Endothelial cell (in vitro differentiated cells): ENCODE data around the gene CHMP6. TPM values are rescaled to one million over a fixed set of nuclear protein-coding genes. Genes with fewer than 3 reads are reported as not detected.

Experiments
- DNase-seq: peaks from one replicate; pipeline ENCODE4 v3.0.0; 2021; ENCODE audit warnings: low spot score
- H3K27ac Mint-ChIP-seq: one replicate; pipeline ENCODE4 v1.8.0; 2021; ENCODE audit warnings: mixed read lengths, inconsistent platforms; ENCODE audit not compliant: unreplicated experiment
- H3K27me3 Mint-ChIP-seq: one replicate; pipeline ENCODE4 v1.8.0; 2021; ENCODE audit warnings: mild to moderate bottlenecking, moderate library complexity, mixed read lengths, inconsistent platforms; ENCODE audit not compliant: unreplicated experiment
- H3K36me3 Mint-ChIP-seq: one replicate; pipeline ENCODE4 v1.8.0; 2021; ENCODE audit warnings: mild to moderate bottlenecking, low read depth, mixed read lengths, inconsistent platforms; ENCODE audit not compliant: unreplicated experiment
- H3K4me1 Mint-ChIP-seq: one replicate; pipeline ENCODE4 v1.8.0; 2021; ENCODE audit warnings: mild to moderate bottlenecking, mixed read lengths, inconsistent platforms; ENCODE audit not compliant: unreplicated experiment
- H3K4me3 Mint-ChIP-seq: one replicate; pipeline ENCODE4 v1.8.0; 2021; ENCODE audit warnings: mild to moderate bottlenecking, mixed read lengths, inconsistent platforms; ENCODE audit not compliant: unreplicated experiment
- H3K9me3 Mint-ChIP-seq: one replicate; pipeline ENCODE4 v1.8.0; 2021; ENCODE audit warnings: mixed read lengths, inconsistent platforms; ENCODE audit not compliant: unreplicated experiment
- total RNA-seq: library from RNA; stranded (reverse); fragmentation: NEBNext Ultra II Directional; extraction: Animal tissue kit (Norgen Biotek cat#: 25700); gene quantifications from one replicate; pipeline ENCODE4 v1.2.1, GENCODE V29; 2021; ENCODE audit not compliant: unreplicated experiment
- TF ChIP-seq, protein P1 (sequence below): fragments of 200-600 bp; sonication (generic); IDR thresholded peaks from one replicate; pipeline ENCODE4 v1.5.0; 2021; ENCODE audit warnings: antibody characterized with exemption; ENCODE audit not compliant: unreplicated experiment

Gene CHMP6
- total RNA-seq, 1 donor from 2014 or later: 34.3 TPM

DNA sequence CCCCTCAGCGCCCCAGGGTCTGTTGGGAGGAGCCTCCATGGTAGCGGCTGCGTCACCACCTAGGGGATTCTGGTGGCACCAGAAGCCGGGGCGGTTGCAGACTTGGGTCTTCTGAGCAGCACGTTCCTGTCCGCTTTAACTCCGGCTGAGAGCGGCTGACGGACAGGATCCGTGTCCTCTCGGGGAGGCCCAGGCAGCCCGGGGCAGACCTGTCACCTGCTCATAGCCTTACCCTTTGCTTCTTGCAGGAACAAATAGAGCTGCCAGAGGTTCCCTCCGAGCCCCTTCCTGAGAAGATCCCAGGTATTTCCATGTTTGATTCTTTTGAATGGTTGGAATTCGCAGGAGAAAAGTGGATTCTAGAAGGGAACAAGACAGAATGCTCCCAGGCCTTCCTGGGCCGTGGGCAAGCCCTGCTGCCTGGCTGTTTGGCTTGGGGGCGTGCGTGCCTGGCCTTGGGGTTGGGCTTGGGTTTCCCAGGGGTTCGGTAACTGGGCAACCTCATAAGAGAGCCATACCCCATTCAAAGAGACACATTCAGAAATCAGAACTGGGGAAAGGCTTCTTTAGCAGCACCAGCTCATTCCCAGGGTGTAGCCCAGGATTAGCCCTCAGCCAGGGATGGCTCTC lies 6.6 kb downstream of the CHMP6 start:
- TF ChIP-seq, protein P1, sequence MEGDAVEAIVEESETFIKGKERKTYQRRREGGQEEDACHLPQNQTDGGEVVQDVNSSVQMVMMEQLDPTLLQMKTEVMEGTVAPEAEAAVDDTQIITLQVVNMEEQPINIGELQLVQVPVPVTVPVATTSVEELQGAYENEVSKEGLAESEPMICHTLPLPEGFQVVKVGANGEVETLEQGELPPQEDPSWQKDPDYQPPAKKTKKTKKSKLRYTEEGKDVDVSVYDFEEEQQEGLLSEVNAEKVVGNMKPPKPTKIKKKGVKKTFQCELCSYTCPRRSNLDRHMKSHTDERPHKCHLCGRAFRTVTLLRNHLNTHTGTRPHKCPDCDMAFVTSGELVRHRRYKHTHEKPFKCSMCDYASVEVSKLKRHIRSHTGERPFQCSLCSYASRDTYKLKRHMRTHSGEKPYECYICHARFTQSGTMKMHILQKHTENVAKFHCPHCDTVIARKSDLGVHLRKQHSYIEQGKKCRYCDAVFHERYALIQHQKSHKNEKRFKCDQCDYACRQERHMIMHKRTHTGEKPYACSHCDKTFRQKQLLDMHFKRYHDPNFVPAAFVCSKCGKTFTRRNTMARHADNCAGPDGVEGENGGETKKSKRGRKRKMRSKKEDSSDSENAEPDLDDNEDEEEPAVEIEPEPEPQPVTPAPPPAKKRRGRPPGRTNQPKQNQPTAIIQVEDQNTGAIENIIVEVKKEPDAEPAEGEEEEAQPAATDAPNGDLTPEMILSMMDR: no peak
- peaks cover 17% of the 10 kb centered on the region for H3K27me3 Mint-ChIP-seq
- peaks cover under 1% of the 10 kb centered on the region for H3K4me1 Mint-ChIP-seq
- H3K36me3 Mint-ChIP-seq: peaks cover 20% of the 10 kb centered on the region
- no peak for DNase-seq
- no peaks in the 10 kb centered on the region for H3K9me3 Mint-ChIP-seq
- no peak overlapping the region for H3K27ac Mint-ChIP-seq
- no peak overlapping the region for H3K4me3 Mint-ChIP-seq

DNA sequence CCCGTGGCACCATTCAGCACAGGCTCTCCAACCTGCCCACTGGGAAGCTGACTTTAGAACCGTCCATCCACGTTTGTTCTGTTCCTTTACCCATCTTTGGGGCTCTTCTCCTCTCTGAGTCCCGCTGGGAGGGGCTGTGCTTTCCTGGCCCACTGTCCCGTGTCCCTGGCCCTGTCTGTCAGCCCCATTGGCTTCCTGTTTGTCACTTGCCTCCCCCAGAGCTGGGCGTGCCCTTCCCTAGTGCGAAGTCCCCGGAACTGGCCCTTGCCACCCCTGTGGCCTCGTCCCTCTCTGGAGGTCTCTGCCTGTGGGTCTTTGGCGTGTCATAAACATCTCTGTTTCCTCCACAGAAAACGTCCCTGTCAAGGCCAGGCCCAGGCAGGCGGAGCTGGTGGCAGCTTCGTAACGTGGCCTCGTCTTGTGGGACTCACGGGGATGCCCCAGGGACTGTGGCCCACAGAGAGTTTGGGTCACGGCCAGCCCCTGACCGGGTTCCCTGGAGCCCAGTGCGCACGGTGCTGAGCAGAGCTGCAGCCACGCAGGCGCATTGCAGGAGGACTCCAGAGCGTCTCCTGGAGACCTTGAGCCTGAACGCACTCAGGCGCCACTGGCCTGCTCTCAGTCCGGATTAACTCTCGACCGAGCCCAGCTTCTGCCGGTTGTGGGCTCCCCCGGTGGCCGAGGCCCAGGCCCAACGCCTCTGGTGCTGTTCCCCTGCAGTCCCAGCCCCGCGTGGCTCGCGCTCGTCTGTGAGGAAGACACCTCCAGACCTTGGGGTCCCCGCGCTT lies 7.3 kb downstream of the CHMP6 start:
- H3K36me3 Mint-ChIP-seq: peaks cover 20% of the 10 kb centered on the region
- no peaks in the 10 kb centered on the region for H3K9me3 Mint-ChIP-seq
- no peak overlapping the region for H3K27ac Mint-ChIP-seq
- TF ChIP-seq, protein P1: no peak
- H3K4me1 Mint-ChIP-seq: peaks cover 2% of the 10 kb centered on the region
- peak overlapping the region; percentile 11 for H3K4me3 Mint-ChIP-seq
- peaks cover 20% of the 10 kb centered on the region for H3K27me3 Mint-ChIP-seq
- DNase-seq: no peak

DNA sequence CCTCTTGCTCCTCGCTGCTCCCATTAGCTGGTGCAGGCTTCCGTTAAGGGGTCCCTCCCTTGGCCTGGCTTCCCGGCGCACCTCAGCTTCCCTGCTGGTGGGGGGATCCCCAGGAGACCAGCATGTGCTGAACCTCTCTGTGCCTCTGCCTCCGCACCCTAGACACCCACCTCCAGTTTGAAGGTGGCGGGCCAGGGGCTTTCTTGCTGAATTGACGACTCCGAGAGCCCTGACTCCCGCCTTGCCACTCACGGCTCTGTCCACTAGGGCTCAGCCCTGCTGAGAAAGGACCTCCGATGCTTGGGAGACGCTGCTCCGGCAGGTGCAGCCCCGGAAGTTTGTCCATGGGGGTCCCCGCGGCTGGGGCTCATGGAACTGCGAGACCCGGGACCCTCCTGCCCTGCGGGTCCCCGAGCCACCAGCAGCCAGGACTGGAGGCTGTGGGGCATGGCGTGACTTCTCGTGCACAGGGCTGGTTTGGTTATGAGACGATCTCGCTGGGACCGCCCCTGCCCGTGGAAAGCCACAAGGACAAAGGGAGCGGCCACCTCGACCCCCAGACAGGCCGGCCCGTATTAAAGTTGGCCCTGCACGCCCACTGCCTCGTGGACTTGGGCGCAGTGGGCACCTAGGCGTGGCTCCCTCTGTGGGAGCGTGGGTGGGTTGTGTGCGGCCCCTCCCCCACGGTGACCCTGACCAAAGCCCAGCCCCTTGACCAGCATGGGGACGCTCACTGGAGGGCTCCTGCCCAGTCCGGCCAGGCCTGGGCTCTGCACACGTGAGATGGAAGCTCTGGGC lies 8.1 kb downstream of the CHMP6 start:
- Mint-ChIP-seq H3K27me3 (peaks cover 24% of the 10 kb centered on the region), H3K4me1 (peaks cover 5% of the 10 kb centered on the region), H3K36me3 (peaks cover 20% of the 10 kb centered on the region), H3K9me3 (no peaks in the 10 kb centered on the region), H3K4me3 (no peak overlapping the region), H3K27ac (no peak overlapping the region)
- TF ChIP-seq, protein P1: no peak
- no peak for DNase-seq

DNA sequence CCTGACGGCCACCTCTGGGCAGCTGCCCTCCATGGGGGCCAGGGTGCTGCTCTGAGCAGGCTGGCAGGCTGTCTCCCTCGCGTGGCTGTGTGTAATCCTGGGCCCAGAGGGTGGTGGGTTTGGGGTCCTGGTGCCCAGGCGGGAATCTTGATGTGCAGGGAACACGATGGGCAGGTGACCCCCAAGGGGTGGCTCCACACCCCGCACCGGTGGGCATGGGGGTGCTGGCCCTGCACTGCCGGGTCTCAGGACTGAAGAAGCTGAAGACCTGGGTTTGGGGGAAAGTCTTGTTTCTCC lies 8.6 kb downstream of the CHMP6 start:
- Mint-ChIP-seq H3K9me3 (no peaks in the 10 kb centered on the region), H3K4me3 (no peak overlapping the region), H3K4me1 (peaks cover 6% of the 10 kb centered on the region), H3K27me3 (peaks cover 28% of the 10 kb centered on the region), H3K27ac (no peak overlapping the region), H3K36me3 (peaks cover 20% of the 10 kb centered on the region)
- TF ChIP-seq, protein P1: no peak
- no peak for DNase-seq
